GM12801 (cell line): Measurements from ENCODE around the gene CREB5.

ENCODE experiments used
- TF ChIP-seq, protein P1 (sequence below): IDR thresholded peaks from one replicate; pipeline ENCODE4 v1.5.1; 2011; ENCODE audit warnings: control low read depth; ENCODE audit not compliant: insufficient read length; ENCODE audit errors: extremely low read depth

CREB5 gene

GRCh38 chr7:28799619-28800018 is 387.3 kb downstream of the CREB5 start:
- TF ChIP-seq, protein P1, sequence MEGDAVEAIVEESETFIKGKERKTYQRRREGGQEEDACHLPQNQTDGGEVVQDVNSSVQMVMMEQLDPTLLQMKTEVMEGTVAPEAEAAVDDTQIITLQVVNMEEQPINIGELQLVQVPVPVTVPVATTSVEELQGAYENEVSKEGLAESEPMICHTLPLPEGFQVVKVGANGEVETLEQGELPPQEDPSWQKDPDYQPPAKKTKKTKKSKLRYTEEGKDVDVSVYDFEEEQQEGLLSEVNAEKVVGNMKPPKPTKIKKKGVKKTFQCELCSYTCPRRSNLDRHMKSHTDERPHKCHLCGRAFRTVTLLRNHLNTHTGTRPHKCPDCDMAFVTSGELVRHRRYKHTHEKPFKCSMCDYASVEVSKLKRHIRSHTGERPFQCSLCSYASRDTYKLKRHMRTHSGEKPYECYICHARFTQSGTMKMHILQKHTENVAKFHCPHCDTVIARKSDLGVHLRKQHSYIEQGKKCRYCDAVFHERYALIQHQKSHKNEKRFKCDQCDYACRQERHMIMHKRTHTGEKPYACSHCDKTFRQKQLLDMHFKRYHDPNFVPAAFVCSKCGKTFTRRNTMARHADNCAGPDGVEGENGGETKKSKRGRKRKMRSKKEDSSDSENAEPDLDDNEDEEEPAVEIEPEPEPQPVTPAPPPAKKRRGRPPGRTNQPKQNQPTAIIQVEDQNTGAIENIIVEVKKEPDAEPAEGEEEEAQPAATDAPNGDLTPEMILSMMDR = no peak

DNA sequence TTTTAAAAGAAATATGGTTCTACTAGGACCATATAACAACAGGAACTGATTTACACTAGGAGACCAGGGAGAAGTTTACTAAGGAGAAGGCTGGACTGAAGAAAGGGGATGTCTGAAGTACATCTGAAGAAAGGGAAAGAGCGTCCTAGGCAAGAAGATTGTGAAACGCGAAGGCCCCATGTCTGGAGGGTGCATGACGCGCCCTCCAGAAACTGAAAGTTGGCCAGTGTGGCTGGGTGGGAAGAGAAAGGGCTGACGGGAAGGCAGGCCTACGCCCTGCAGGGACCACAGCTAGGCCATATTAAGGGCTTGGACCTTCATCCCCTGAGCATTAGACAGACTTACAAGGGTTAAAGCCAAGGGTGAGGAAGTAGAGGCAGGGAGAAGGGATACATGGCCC is 387.8 kb downstream of the CREB5 start:
- TF ChIP-seq, protein P1 = no peak

GRCh38 chr7:28802450-28802849 is 390.1 kb downstream of the CREB5 start:
- TF ChIP-seq, protein P1 = no peak

GRCh38 chr7:28804157-28804556 is 391.8 kb downstream of the CREB5 start:
- TF ChIP-seq, protein P1 = no peak

- TF ChIP-seq, protein P1 = no peak
Measured at GRCh38 chr7:28804990-28805389, 392.7 kb downstream of the CREB5 start.

DNA sequence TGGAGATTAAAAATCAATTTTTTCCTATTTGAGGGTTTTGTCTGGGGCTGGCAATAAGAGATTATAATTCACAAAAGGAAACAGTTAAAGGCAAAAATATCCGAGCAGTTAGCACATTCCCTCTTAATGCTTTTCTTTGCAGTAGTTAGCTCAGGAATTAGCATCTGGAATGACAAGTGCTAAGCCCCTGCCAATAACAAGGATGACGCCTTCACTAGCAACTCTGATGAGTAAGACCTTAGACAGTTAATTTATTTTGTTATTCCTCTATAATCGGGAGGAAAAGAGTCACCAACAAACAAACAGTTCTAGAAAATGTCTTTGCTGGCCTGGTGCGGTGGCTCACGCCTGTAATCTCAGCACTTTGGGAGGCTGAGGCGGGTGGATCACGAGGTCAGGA is 394.5 kb downstream of the CREB5 start:
- TF ChIP-seq, protein P1 = no peak

DNA sequence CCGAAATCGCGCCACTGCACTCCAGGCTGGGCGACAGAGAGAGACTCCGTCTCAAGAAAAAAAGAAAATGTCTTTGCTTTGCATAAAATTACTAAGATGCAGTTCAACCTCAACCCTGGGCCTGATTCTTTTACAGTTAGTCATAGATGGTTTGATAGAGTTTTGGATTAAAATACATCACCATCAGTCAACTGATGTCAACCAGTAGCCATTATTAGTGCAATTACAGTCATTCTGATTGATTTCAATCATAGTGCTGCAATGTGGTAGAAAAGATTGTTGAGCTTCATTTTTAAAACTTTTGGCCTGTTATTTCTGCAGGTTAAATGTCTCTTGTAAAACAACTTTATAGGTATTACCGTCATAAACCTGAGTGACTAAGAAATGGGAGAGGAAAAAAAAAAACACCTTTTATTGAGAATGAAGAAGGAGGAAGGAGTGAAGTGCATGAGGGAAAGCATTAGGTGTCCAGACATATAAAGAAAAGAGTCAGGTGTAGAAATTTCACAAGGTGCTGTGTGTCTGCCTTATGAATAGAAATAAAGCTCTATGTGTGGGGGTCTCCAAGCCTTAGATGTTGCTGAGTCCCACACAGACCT is 395.2 kb downstream of the CREB5 start:
- TF ChIP-seq, protein P1 = no peak
